HG03103 (cell line): ENCODE measurements around the gene SLC31A2.
"Not testable (repeated sequence)": the region's sequence is repeated elsewhere in the genome, so short reads cannot be mapped to it uniquely, and the experiment has no call there.

Source experiments
- ATAC-seq: cut with Tn5 transposase; IDR thresholded peaks from one replicate; pipeline ENCODE4 v1.9.1; 2021; ENCODE audit warnings: low read depth; ENCODE audit not compliant: unreplicated experiment

SLC31A2 gene

GRCh38 chr9:113149561-113149960 lies 1.2 kb upstream of the SLC31A2 start:
- ATAC-seq = not testable (repeated sequence)

- no peak for ATAC-seq
Measured at GRCh38 chr9:113151696-113152630, 1.2 kb downstream of the SLC31A2 start.

- ATAC-seq = no peak
Measured at GRCh38 chr9:113152699-113153098, 1.9 kb downstream of the SLC31A2 start.

- ATAC-seq = no peak
Measured at GRCh38 chr9:113153599-113153998, 2.8 kb downstream of the SLC31A2 start.

GRCh38 chr9:113154471-113154870 lies 3.7 kb downstream of the SLC31A2 start:
- no peak for ATAC-seq

- ATAC-seq = no peak
Measured at GRCh38 chr9:113154946-113155345, 4.1 kb downstream of the SLC31A2 start.

- ATAC-seq = no peak
Measured at GRCh38 chr9:113155911-113156588, 5.2 kb downstream of the SLC31A2 start.

GRCh38 chr9:113156880-113157279 lies 6.1 kb downstream of the SLC31A2 start:
- ATAC-seq = no peak

GRCh38 chr9:113158446-113158845 lies 7.6 kb downstream of the SLC31A2 start:
- no peak for ATAC-seq

GRCh38 chr9:113160571-113160970 lies 9.8 kb downstream of the SLC31A2 start:
- ATAC-seq = no peak

GRCh38 chr9:113163001-113163400 lies 12.2 kb downstream of the SLC31A2 start:
- ATAC-seq = no peak

- ATAC-seq = no peak
Measured at GRCh38 chr9:113164536-113165300, 13.9 kb downstream of the SLC31A2 start.

GRCh38 chr9:113166039-113166438 lies 15.2 kb downstream of the SLC31A2 start:
- ATAC-seq = no peak

GRCh38 chr9:113168809-113169208 lies 18.0 kb downstream of the SLC31A2 start:
- no peak for ATAC-seq

GRCh38 chr9:113173341-113173740 lies 22.5 kb downstream of the SLC31A2 start:
- no peak for ATAC-seq

GRCh38 chr9:113176803-113177202 lies 26.0 kb downstream of the SLC31A2 start:
- no peak for ATAC-seq

- no peak for ATAC-seq
Measured at GRCh38 chr9:113177251-113177650, 26.4 kb downstream of the SLC31A2 start.

GRCh38 chr9:113178087-113178486 lies 27.3 kb downstream of the SLC31A2 start:
- ATAC-seq = no peak

- ATAC-seq = no peak
Measured at GRCh38 chr9:113179839-113180238, 29.0 kb downstream of the SLC31A2 start.

GRCh38 chr9:113181165-113181564 lies 30.4 kb downstream of the SLC31A2 start:
- ATAC-seq = no peak

- ATAC-seq = no peak
Measured at GRCh38 chr9:113183956-113184488, 33.2 kb downstream of the SLC31A2 start.
